DOHH2 (cell line): ENCODE results near the gene SIGLEC6.

Source experiments
- H3F3A ChIP-seq: fragments of 200-600 bp; sonication (generic), shearing (Covaris generic); 2 replicates; pipeline ENCODE4 v1.6.0; 2016; ENCODE audit warnings: antibody characterized with exemption, mild to moderate bottlenecking; ENCODE audit not compliant: control insufficient read depth, insufficient read depth
- H3K27ac ChIP-seq: fragments of 200-600 bp; sonication (generic); 2 replicates; pipeline ENCODE4 v1.5.1; 2014; ENCODE audit warnings: low read depth, mild to moderate bottlenecking, low read length, moderate library complexity
- H3K27me3 ChIP-seq: fragments of 200-600 bp; sonication (generic); 2 replicates; pipeline ENCODE4 v1.6.1; 2014; ENCODE audit warnings: mild to moderate bottlenecking, low read length, mixed read lengths; ENCODE audit not compliant: control insufficient read depth
- H3K36me3 ChIP-seq: fragments of 200-600 bp; sonication (generic); 2 replicates; pipeline ENCODE4 v1.6.1; 2014; ENCODE audit warnings: mild to moderate bottlenecking, low read length, moderate library complexity, mixed read lengths; ENCODE audit not compliant: control insufficient read depth
- H3K4me1 ChIP-seq: fragments of 200-600 bp; sonication (generic); 2 replicates; pipeline ENCODE4 v1.6.1; 2014; ENCODE audit warnings: mild to moderate bottlenecking, low read length, mixed read lengths; ENCODE audit not compliant: control insufficient read depth
- H3K4me2 ChIP-seq: fragments of 200-600 bp; sonication (generic); 2 replicates; pipeline ENCODE4 v1.6.0; 2014; ENCODE audit warnings: mild to moderate bottlenecking, low read length, moderate library complexity
- H3K4me3 ChIP-seq: fragments of 200-600 bp; sonication (generic); 2 replicates; pipeline ENCODE4 v1.5.1; 2014; ENCODE audit warnings: mild to moderate bottlenecking, low read length, mixed read lengths
- H3K79me2 ChIP-seq: fragments of 200-600 bp; sonication (generic); 2 replicates; pipeline ENCODE4 v1.6.1; 2014; ENCODE audit warnings: mild to moderate bottlenecking, low read length, mixed read lengths; ENCODE audit not compliant: control insufficient read depth
- H3K9me2 ChIP-seq: fragments of 200-600 bp; sonication (generic); replicated peaks from 2 replicates; pipeline ENCODE4 v1.6.1; 2014; ENCODE audit warnings: mild to moderate bottlenecking, low read length, mixed read lengths; ENCODE audit not compliant: control insufficient read depth
- H3K9me3 ChIP-seq: fragments of 200-600 bp; sonication (generic); 2 replicates; pipeline ENCODE4 v1.6.1; 2014; ENCODE audit warnings: antibody characterized with exemption, low read length, mixed read lengths; ENCODE audit not compliant: control insufficient read depth, insufficient read depth
- H4K20me1 ChIP-seq: fragments of 200-600 bp; sonication (generic); 2 replicates; pipeline ENCODE4 v1.6.0; 2014; ENCODE audit warnings: low read depth, mild to moderate bottlenecking, antibody characterized with exemption, low read length, moderate library complexity; ENCODE audit not compliant: control insufficient read depth, insufficient read depth
- CTCF ChIP-seq: fragments of 200-600 bp; sonication (generic); IDR thresholded peaks from one replicate; pipeline ENCODE4 v1.5.1; 2014; ENCODE audit warnings: antibody characterized with exemption, mild to moderate bottlenecking, low read depth, low read length; ENCODE audit not compliant: poor library complexity, severe bottlenecking
- EZH2phosphoT487 ChIP-seq: fragments of 200-600 bp; sonication (generic); IDR thresholded peaks from 2 replicates; pipeline ENCODE4 v1.6.1; 2017; ENCODE audit warnings: borderline replicate concordance, mild to moderate bottlenecking, antibody characterized with exemption, low read length, moderate library complexity, mixed read lengths

SIGLEC6 gene

DNA sequence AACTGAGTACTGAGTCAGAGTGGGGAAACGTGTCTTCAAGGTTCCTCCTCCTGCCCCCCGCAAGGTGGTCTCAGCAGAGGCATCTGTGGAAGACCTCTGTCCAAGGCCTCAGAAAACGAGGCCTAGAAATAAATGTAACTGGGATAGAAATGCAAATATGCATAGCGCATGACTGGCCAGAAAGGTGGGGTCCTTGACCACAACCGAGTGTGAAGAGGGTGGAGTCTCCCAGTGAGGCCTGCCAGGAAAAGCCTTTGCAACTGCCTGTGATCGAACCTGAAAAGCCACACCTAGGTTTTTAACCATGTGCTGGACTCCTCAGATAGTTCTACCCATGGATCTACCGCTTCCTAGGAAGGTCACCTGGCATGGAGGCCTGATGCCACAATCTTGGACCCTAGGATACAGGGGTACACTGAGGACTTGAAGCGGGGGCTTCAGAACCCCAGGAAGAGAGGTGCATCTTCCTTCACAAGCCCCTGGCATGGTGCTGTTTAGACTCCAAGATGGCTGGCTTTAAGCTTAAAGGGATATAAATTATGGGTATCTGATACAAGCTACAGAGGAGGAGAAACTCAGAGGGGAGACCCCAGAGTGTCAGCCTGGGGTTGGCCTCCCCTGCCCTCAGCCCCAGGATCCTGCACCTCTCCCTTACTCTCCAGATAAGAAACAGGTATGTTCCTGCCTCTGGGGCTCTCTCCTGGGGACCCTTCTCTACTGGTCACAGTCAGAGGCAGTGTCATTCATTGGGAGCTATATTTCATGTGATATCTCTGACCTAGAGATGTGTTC lies 18.3 kb upstream of the SIGLEC6 start:
- TF ChIP-seq EZH2phosphoT487 (no peak), CTCF (no peak)
- Histone ChIP-seq H3K4me1 (peaks cover 27% of the 10 kb centered on the region), H3K36me3 (no peaks in the 10 kb centered on the region), H3K4me3 (no peak overlapping the region), H3K9me3 (no peaks in the 10 kb centered on the region), H3K27me3 (peaks cover 32% of the 10 kb centered on the region), H3K4me2 (peak overlapping the region; percentile 31), H3K79me2 (no peaks in the 10 kb centered on the region), H3K9me2 (no peaks in the 10 kb centered on the region), H3F3A (no peaks in the 10 kb centered on the region), H3K27ac (no peak overlapping the region), H4K20me1 (no peaks in the 10 kb centered on the region)

- Histone ChIP-seq H3K36me3 (no peaks in the 10 kb centered on the region), H3F3A (no peaks in the 10 kb centered on the region), H3K4me3 (no peak overlapping the region), H3K79me2 (no peaks in the 10 kb centered on the region), H3K4me2 (peak overlapping the region; percentile 21; the same call in 1 of the 2 replicates), H3K27me3 (peaks cover 32% of the 10 kb centered on the region), H3K4me1 (peaks cover 27% of the 10 kb centered on the region), H3K9me3 (no peaks in the 10 kb centered on the region), H3K9me2 (no peaks in the 10 kb centered on the region), H3K27ac (no peak overlapping the region), H4K20me1 (no peaks in the 10 kb centered on the region)
- TF ChIP-seq CTCF (no peak), EZH2phosphoT487 (no peak)
These were observed 17.4 kb upstream of the SIGLEC6 start for GRCh38 chr19:51548891-51549305.

DNA sequence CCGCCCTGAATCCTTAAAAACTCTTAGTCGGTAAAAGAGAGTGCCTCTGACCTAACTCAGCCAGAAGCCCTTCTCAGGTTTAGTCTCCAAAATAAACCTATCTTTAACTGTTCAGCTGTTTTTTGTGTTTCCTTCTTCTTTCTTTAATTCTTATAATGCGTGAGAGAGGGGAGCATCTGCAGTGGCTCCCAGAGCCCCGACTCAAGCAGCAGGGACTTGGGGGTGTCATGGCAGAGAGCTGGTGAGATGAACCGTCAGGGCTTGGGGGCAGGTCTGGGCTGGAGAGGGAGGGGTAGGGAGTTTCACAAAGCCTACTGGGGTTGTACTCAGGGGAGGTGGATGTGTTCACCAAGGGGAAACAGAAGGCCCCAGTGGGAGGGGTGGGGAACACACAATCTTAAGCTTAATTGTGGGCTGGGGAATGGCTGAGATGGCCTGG lies 16.8 kb upstream of the SIGLEC6 start:
- Histone ChIP-seq H3K27ac (no peak overlapping the region), H3K9me2 (no peaks in the 10 kb centered on the region), H3K4me3 (no peak overlapping the region), H3K9me3 (no peaks in the 10 kb centered on the region), H4K20me1 (no peaks in the 10 kb centered on the region), H3K4me2 (no peak overlapping the region), H3K4me1 (peaks cover 27% of the 10 kb centered on the region), H3F3A (no peaks in the 10 kb centered on the region), H3K36me3 (no peaks in the 10 kb centered on the region), H3K79me2 (no peaks in the 10 kb centered on the region), H3K27me3 (peaks cover 33% of the 10 kb centered on the region)
- no peak for TF ChIP-seq EZH2phosphoT487
- TF ChIP-seq CTCF = no peak
